Calu3 (cell line): ENCODE data around the gene TTC33. TPM values are rescaled to one million over a fixed set of nuclear protein-coding genes. Genes with fewer than 3 reads are reported as not detected.
"Not testable (repeated sequence)": the region's sequence is repeated elsewhere in the genome, so short reads cannot be mapped to it uniquely, and the experiment has no call there.

ENCODE experiments used
- BruUV-seq: library from RNA; stranded (reverse); fragments of 400-500 nt; replicated peaks from 2 replicates; lab custom pipeline; 2021; lab: Mats Ljungman, UMichigan
- CTCF ChIA-PET: fragments of 300-600 bp; sonication (Branson Sonifier 250); formaldehyde crosslinking; loops from one replicate; lab custom pipeline; 2022; ENCODE audit warnings: antibody characterized with exemption; lab: Charles Lee
- DNase-seq: peaks from one replicate; pipeline ENCODE4 v3.0.0; 2022
- H3K27ac Mint-ChIP-seq: one replicate; pipeline ENCODE4 v1.8.0; 2022; ENCODE audit warnings: mixed read lengths; ENCODE audit not compliant: unreplicated experiment
- H3K27me3 Mint-ChIP-seq: one replicate; pipeline ENCODE4 v1.8.0; 2022; ENCODE audit warnings: mixed read lengths; ENCODE audit not compliant: unreplicated experiment
- H3K36me3 Mint-ChIP-seq: one replicate; pipeline ENCODE4 v1.8.0; 2022; ENCODE audit warnings: mild to moderate bottlenecking, moderate library complexity, mixed read lengths; ENCODE audit not compliant: insufficient read depth, unreplicated experiment
- H3K4me1 Mint-ChIP-seq: one replicate; pipeline ENCODE4 v1.8.0; 2022; ENCODE audit warnings: mild to moderate bottlenecking, low read depth, mixed read lengths; ENCODE audit not compliant: unreplicated experiment
- H3K4me3 Mint-ChIP-seq: one replicate; pipeline ENCODE4 v1.8.0; 2022; ENCODE audit warnings: mild to moderate bottlenecking, low read depth, moderate library complexity, mixed read lengths; ENCODE audit not compliant: unreplicated experiment
- H3K9me3 Mint-ChIP-seq: one replicate; pipeline ENCODE4 v1.8.0; 2022; ENCODE audit warnings: low read depth, mixed read lengths; ENCODE audit not compliant: unreplicated experiment
- intact Hi-C: fragments of 100-400 bp; cut with micrococcal nuclease; formaldehyde crosslinking; loops from one replicate; pipeline ENCODE4 v1.10.0; 2022; ENCODE audit not compliant: unreplicated experiment
- total RNA-seq: library from RNA; stranded (reverse); gene quantifications from 2 replicates; pipeline ENCODE4 v1.2.3, GENCODE V29; 2022
- TF ChIP-seq, protein P1 (sequence below): fragments of 200-600 bp; IDR thresholded peaks from one replicate; pipeline ENCODE4 v1.8.0; 2022; ENCODE audit warnings: antibody characterized with exemption; ENCODE audit not compliant: unreplicated experiment

TTC33 gene
- total RNA-seq, 1 experiment from 2014 or later = 11.3 TPM

DNA sequence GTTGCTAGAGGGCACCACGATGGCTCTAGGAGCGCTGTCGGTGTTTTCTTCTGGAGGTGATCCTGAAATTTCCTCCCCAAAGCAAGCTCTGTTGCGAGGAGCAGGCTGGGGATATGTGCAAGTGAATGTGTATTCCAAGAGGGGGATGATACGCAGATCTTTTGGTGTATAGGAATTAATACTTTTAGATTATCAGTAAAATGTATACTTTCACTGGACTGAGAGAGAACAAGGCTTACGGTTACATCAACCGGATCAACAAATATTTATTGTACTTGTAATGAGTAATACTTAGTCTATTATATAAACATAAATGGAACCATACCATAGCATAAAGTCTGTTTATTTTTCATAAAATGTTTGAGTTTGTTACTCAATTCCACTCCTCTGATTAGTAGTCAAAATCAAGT lies 43.0 kb upstream of the TTC33 start:
- TF ChIP-seq, protein P1, sequence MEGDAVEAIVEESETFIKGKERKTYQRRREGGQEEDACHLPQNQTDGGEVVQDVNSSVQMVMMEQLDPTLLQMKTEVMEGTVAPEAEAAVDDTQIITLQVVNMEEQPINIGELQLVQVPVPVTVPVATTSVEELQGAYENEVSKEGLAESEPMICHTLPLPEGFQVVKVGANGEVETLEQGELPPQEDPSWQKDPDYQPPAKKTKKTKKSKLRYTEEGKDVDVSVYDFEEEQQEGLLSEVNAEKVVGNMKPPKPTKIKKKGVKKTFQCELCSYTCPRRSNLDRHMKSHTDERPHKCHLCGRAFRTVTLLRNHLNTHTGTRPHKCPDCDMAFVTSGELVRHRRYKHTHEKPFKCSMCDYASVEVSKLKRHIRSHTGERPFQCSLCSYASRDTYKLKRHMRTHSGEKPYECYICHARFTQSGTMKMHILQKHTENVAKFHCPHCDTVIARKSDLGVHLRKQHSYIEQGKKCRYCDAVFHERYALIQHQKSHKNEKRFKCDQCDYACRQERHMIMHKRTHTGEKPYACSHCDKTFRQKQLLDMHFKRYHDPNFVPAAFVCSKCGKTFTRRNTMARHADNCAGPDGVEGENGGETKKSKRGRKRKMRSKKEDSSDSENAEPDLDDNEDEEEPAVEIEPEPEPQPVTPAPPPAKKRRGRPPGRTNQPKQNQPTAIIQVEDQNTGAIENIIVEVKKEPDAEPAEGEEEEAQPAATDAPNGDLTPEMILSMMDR = no peak
- H3K27me3 Mint-ChIP-seq = no peaks in the 10 kb centered on the region
- peak overlapping the region; percentile 66 for H3K27ac Mint-ChIP-seq
- peaks cover 42% of the 10 kb centered on the region for H3K36me3 Mint-ChIP-seq
- H3K9me3 Mint-ChIP-seq = no peaks in the 10 kb centered on the region
- peaks cover 12% of the 10 kb centered on the region for H3K4me1 Mint-ChIP-seq
- CTCF ChIA-PET = interaction anchor here (0.6 to 2.4 kb wide), 6 partner anchors 9 to 44 kb away, joined by 3 to 7 read pairs (median 4); no protein-coding TSS in a partner anchor
- DNase-seq = peak; percentile 57
- intact Hi-C loops = no loop called here
- H3K4me3 Mint-ChIP-seq = peak overlapping the region; percentile 85
- no TSS peak for BruUV-seq

DNA sequence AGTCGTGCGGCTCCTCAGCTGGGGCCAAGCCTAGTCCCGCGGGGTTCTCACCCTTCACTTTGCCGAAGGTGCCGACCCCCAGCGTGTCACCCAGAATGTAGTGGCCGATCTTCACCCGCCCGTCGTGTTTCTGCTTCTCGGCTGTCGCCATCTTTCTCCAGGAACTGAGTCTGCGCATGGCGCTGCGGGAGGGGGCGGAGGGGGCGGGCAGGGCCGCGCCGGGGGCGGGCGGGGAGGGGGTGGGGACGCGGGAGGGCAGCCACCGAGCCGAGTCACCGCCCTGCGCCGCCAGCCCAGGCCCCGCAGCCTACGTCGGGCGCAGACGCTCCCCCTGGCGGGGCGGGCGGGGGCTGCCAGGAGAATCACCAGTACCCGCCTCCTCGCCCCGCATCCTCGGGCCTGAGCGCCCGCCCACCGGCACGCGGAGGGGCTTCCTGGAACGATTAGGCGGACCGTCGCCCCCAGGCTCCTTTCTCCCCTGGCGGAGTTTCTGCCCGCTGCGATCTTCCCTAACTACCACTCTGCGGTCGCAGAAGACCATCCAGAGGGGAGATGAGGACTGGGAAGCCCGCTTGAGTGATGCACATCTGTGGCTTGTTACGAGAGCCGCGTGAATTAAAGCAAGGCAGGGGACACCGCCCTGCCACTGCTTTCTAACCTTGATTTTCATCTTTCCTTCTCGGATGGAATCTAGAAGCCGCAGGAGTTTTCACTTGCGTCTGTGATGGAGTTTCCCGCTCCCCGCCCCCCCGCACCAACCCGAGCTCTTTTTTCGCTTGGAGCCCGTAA lies 42.4 kb upstream of the TTC33 start, which contains the start of gene PRKAA1:
TSS of gene PRKAA1 (minus strand) at position 363 of the 789 bp plus-strand sequence. CDS start at position 178, 185 bp downstream.
- Mint-ChIP-seq H3K4me1 (peaks cover 12% of the 10 kb centered on the region), H3K4me3 (peak within 1 kb of the TSS; percentile 85), H3K27me3 (no peaks in the 10 kb centered on the region), H3K27ac (peak within 1 kb of the TSS; percentile 66), H3K9me3 (no peaks in the 10 kb centered on the region), H3K36me3 (peaks cover 48% of the 10 kb centered on the region)
- TF ChIP-seq, protein P1 = peak; percentile 77
- intact Hi-C loops = no loop called here
- DNase-seq = peak; percentile 95
- no TSS peak for BruUV-seq
- CTCF ChIA-PET = interaction anchor here (0.6 to 2.4 kb wide), 7 partner anchors 9 to 152 kb away, joined by 3 to 7 read pairs (median 3); no protein-coding TSS in a partner anchor

GRCh38 chr5:40797273-40798011 lies 41.7 kb upstream of the TTC33 start:
- TSS peak; percentile 32 for BruUV-seq
- CTCF ChIA-PET = interaction anchor here (0.6 to 2.4 kb wide), 3 partner anchors 10 to 151 kb away, joined by 3 to 7 read pairs (median 4); no protein-coding TSS in a partner anchor
- H3K36me3 Mint-ChIP-seq = peaks cover 50% of the 10 kb centered on the region
- intact Hi-C loops = loop anchor here (1.0 to 2.0 kb wide), 2 partner anchors 23 to 42 kb away; partner anchors contain the start of gene TTC33
- DNase-seq = peak; percentile 83
- H3K27me3 Mint-ChIP-seq = no peaks in the 10 kb centered on the region
- H3K4me1 Mint-ChIP-seq = peaks cover 12% of the 10 kb centered on the region
- H3K9me3 Mint-ChIP-seq = no peaks in the 10 kb centered on the region
- TF ChIP-seq, protein P1 = no peak
- H3K4me3 Mint-ChIP-seq = peak overlapping the region; percentile 85
- peak overlapping the region; percentile 66 for H3K27ac Mint-ChIP-seq

GRCh38 chr5:40796487-40796889 lies 40.7 kb upstream of the TTC33 start:
- H3K27ac Mint-ChIP-seq = peak overlapping the region; percentile 66
- CTCF ChIA-PET = interaction anchor here (0.7 kb wide), 1 partner anchor 21 kb away, joined by 4 read pairs; no protein-coding TSS in a partner anchor
- peaks cover 50% of the 10 kb centered on the region for H3K36me3 Mint-ChIP-seq
- H3K9me3 Mint-ChIP-seq = no peaks in the 10 kb centered on the region
- TF ChIP-seq, protein P1 = no peak
- intact Hi-C loops = loop anchor here (2.0 kb wide), 1 partner anchor 22 kb away; no protein-coding TSS in a partner anchor
- H3K4me1 Mint-ChIP-seq = peaks cover 9% of the 10 kb centered on the region
- no peak for DNase-seq
- BruUV-seq = no TSS peak
- H3K27me3 Mint-ChIP-seq = no peaks in the 10 kb centered on the region
- H3K4me3 Mint-ChIP-seq = peak overlapping the region; percentile 85

DNA sequence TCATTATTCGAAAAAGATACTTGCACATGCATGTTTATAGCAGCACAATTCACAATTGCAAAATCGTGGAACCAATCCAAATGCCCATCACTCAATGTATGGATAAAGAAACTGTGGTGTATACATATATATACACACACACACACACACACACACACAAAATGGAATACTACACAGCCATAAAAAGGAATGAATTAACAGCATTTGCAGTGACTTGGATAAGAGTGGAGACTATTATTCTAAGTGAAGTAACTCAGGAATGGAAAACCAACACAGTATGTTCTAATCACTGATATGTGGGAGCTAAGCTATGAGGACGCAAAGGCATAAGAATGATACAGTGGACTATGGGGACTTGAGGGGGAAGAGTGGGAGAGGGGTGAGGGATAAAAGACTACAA lies 39.1 kb upstream of the TTC33 start:
- H3K27ac Mint-ChIP-seq, CTCF ChIA-PET, DNase-seq, intact Hi-C loops, H3K9me3 Mint-ChIP-seq, BruUV-seq, H3K27me3 Mint-ChIP-seq, H3K4me3 Mint-ChIP-seq: not testable (repeated sequence)
- Mint-ChIP-seq H3K4me1 (peaks cover 17% of the 10 kb centered on the region), H3K36me3 (peaks cover 50% of the 10 kb centered on the region)

- not testable (repeated sequence) for H3K27me3 Mint-ChIP-seq, BruUV-seq
These were observed 38.6 kb upstream of the TTC33 start for GRCh38 chr5:40794340-40794739.

More at GRCh38 chr5:40794340-40794739, 38.6 kb upstream of the TTC33 start:
- peaks cover 50% of the 10 kb centered on the region for H3K36me3 Mint-ChIP-seq
- H3K9me3 Mint-ChIP-seq, H3K27ac Mint-ChIP-seq, CTCF ChIA-PET, H3K4me3 Mint-ChIP-seq, intact Hi-C loops, DNase-seq: not testable (repeated sequence)
- peaks cover 14% of the 10 kb centered on the region for H3K4me1 Mint-ChIP-seq
